CD14-positive monocyte (primary cell): ENCODE results near the gene KSR1. TPM values are rescaled to one million over a fixed set of nuclear protein-coding genes. Genes with fewer than 3 reads are reported as not detected.

Experiments used
- DNase-seq, 3 donors: peaks; one replicate each; pipeline ENCODE4 v3.0.0-alpha.2; 2011 to 2022
- H2AFZ ChIP-seq: 2 replicates; pipeline ENCODE4 v1.6.0; 2012; ENCODE audit warnings: mild to moderate bottlenecking, low read depth, low read length, inconsistent platforms; ENCODE audit not compliant: insufficient read depth, poor library complexity, severe bottlenecking
- H3K27ac ChIP-seq, 2 donors: 1 replicate in 1 of 2; 2 replicates in 1 of 2; pipeline ENCODE4 v1.5.1; 2012 to 2013; ENCODE audit warnings: low read length in 2 of 2, control low read depth in 1 of 2, inconsistent platforms in 1 of 2, low read depth in 1 of 2, mild to moderate bottlenecking in 1 of 2
- H3K27me3 ChIP-seq, 2 donors: one replicate each; pipeline versions ENCODE4 v1.6.0 to v1.6.1; 2011 to 2013; ENCODE audit warnings: low read length in 2 of 2; ENCODE audit not compliant: control insufficient read depth in 2 of 2, insufficient read depth in 2 of 2
- H3K36me3 ChIP-seq, 2 donors: replicated peaks in 1 of 2; 1 replicate in 1 of 2; 2 replicates in 1 of 2; pipeline versions ENCODE4 v1.5.1 to v1.6.1; 2012 to 2013; ENCODE audit warnings: low read length in 2 of 2, control low read depth in 1 of 2, inconsistent platforms in 1 of 2, mild to moderate bottlenecking in 1 of 2; ENCODE audit not compliant: insufficient read depth in 2 of 2, control insufficient read depth in 1 of 2
- H3K4me1 ChIP-seq, 2 donors: 1 replicate in 1 of 2; 2 replicates in 1 of 2; pipeline versions ENCODE4 v1.5.1 to v1.6.1; 2012 to 2013; ENCODE audit warnings: low read length in 2 of 2, control low read depth in 1 of 2, inconsistent platforms in 1 of 2, mild to moderate bottlenecking in 1 of 2, moderate library complexity in 1 of 2; ENCODE audit not compliant: insufficient read depth in 2 of 2, control insufficient read depth in 1 of 2
- H3K4me2 ChIP-seq: replicated peaks from 2 replicates; pipeline ENCODE3; 2012; ENCODE audit warnings: low read length, moderate library complexity, mild to moderate bottlenecking; ENCODE audit not compliant: poor library complexity, severe bottlenecking; ENCODE audit errors: extremely low read depth
- H3K4me3 ChIP-seq, 3 experiments: fragments of 200-600 bp in 1 of 3; sonication (generic) in 1 of 3; replicated peaks in 1 of 3; 1 replicate in 2 of 3; 2 replicates in 1 of 3; pipeline ENCODE4 v1.5.1; 2011 to 2013; ENCODE audit warnings: low read length in 3 of 3, mild to moderate bottlenecking in 3 of 3, control low read depth in 2 of 3, low read depth in 2 of 3, inconsistent platforms in 1 of 3, moderate library complexity in 1 of 3
- H3K79me2 ChIP-seq: 2 replicates; pipeline ENCODE4 v1.6.0; 2012; ENCODE audit warnings: mild to moderate bottlenecking, control low read depth, inconsistent platforms, low read length, moderate library complexity; ENCODE audit not compliant: insufficient read depth
- H3K9ac ChIP-seq: 2 replicates; pipeline ENCODE4 v1.6.0; 2017; ENCODE audit warnings: low read length, mild to moderate bottlenecking; ENCODE audit not compliant: insufficient read depth, poor library complexity, severe bottlenecking
- H3K9me3 ChIP-seq, 2 donors: replicated peaks in 1 of 2; 1 replicate in 1 of 2; 2 replicates in 1 of 2; pipeline versions ENCODE4 v1.5.1 to v1.6.1; 2012 to 2013; ENCODE audit warnings: low read length in 2 of 2, control low read depth in 1 of 2; ENCODE audit not compliant: control insufficient read depth in 1 of 2, insufficient read depth in 1 of 2
- H4K20me1 ChIP-seq: 2 replicates; pipeline ENCODE4 v1.6.0; 2012; ENCODE audit warnings: mild to moderate bottlenecking, low read length, control low read depth, moderate library complexity; ENCODE audit not compliant: insufficient read depth
- H3K27ac Mint-ChIP-seq, 7 donors: one replicate each; pipeline ENCODE4 v1.8.0; 2020; ENCODE audit warnings: mild to moderate bottlenecking in 7 of 7, mixed read lengths in 7 of 7, moderate library complexity in 6 of 7, inconsistent platforms in 2 of 7
- H3K27me3 Mint-ChIP-seq, 3 donors: one replicate each; pipeline ENCODE4 v1.8.0; 2021 to 2022; ENCODE audit warnings: low read depth in 3 of 3, mild to moderate bottlenecking in 3 of 3, mixed read lengths in 3 of 3, moderate library complexity in 3 of 3, inconsistent platforms in 1 of 3
- H3K36me3 Mint-ChIP-seq, 2 donors: one replicate each; pipeline ENCODE4 v1.8.0; 2020; ENCODE audit warnings: mixed read lengths in 2 of 2, inconsistent platforms in 1 of 2, mild to moderate bottlenecking in 1 of 2
- H3K4me1 Mint-ChIP-seq: one replicate; pipeline ENCODE4 v1.8.0; 2020; ENCODE audit warnings: mild to moderate bottlenecking, mixed read lengths
- H3K4me3 Mint-ChIP-seq, 2 donors: one replicate each; pipeline ENCODE4 v1.8.0; 2020; ENCODE audit warnings: mild to moderate bottlenecking in 2 of 2, mixed read lengths in 2 of 2, moderate library complexity in 1 of 2
- H3K9me3 Mint-ChIP-seq, 7 donors: one replicate each; pipeline ENCODE4 v1.8.0; 2020 to 2022; ENCODE audit warnings: mixed read lengths in 7 of 7, mild to moderate bottlenecking in 6 of 7, moderate library complexity in 6 of 7, inconsistent platforms in 2 of 7
- CTCF ChIP-seq: fragments of 200-600 bp; IDR thresholded peaks from one replicate; pipeline ENCODE4 v1.8.0; 2022; ENCODE audit warnings: antibody characterized with exemption, mild to moderate bottlenecking
- WGBS: methylation state at CpG from one replicate; pipeline ENCODE4 v1.1.5; 2013; ENCODE audit warnings: missing lambda C conversion rate; ENCODE audit not compliant: insufficient coverage; 5-methylcytosine and 5-hydroxymethylcytosine counted together
- intact Hi-C, 2 donors: fragments of 100-400 bp; cut with micrococcal nuclease; formaldehyde crosslinking; loops; one replicate each; pipeline versions ENCODE4 v1.15.0 to v1.15.1; 2023
- polyA plus RNA-seq, 3 donors: library from polyadenylated mRNA; depleted of rRNA in 1 of 3; unstranded in 2 of 3; stranded (reverse) in 1 of 3; fragments of 300-500 nt in 2 of 3; fragments of >200 nt in 1 of 3; fragmentation: Illumina TruSeq in 2 of 3; gene quantifications; 1 replicate in 2 of 3; 2 replicates in 1 of 3; pipeline ENCODE4 v1.2.3, GENCODE V29; 2012 to 2021

The KSR1 gene
- polyA plus RNA-seq, 3 donors: 1.2 to 111 (median 4.2) TPM

GRCh38 chr17:27529230-27529796 is 73.1 kb downstream of the KSR1 start:
- no peak overlapping the region for H3K9ac ChIP-seq
- H3K4me3 Mint-ChIP-seq: peak overlapping the region in 1 of 2 donors; percentile 78
- intact Hi-C loops: loop anchor here in 1 of 2 donors (2.0 kb wide), 1 partner anchor 115 kb away; no protein-coding TSS in a partner anchor
- peaks cover 88 to 93% of the 10 kb centered on the region in 2 donors for H3K4me1 ChIP-seq
- peak overlapping the region; percentile 99 to 100 (median 99) for H3K27ac Mint-ChIP-seq
- peaks cover 0 to 2% (median 0%) of the 10 kb centered on the region in 3 donors for H3K27me3 Mint-ChIP-seq
- H3K79me2 ChIP-seq: peaks cover 68% of the 10 kb centered on the region
- DNase-seq: peak; percentile 75 to 90 (median 89)
- no peak overlapping the region for H2AFZ ChIP-seq
- TF ChIP-seq CTCF: no peak
- H3K4me2 ChIP-seq: peak overlapping the region; percentile 67
- H3K27ac ChIP-seq: peak overlapping the region; percentile 74 to 100
- peaks cover 21% of the 10 kb centered on the region for H4K20me1 ChIP-seq
- no peaks in the 10 kb centered on the region for H3K9me3 ChIP-seq
- H3K9me3 Mint-ChIP-seq: no peaks in the 10 kb centered on the region
- H3K36me3 Mint-ChIP-seq: peaks cover 0 to 3% of the 10 kb centered on the region in 2 donors
- peaks cover 95% of the 10 kb centered on the region for H3K4me1 Mint-ChIP-seq
- peak overlapping the region in 1 of 3 experiments; percentile 61 for H3K4me3 ChIP-seq
- H3K27me3 ChIP-seq: no peaks in the 10 kb centered on the region
- 25% methylated on average over 4 of the region's 7 CpGs for WGBS
- no peaks in the 10 kb centered on the region for H3K36me3 ChIP-seq

GRCh38 chr17:27530764-27531391 is 74.6 kb downstream of the KSR1 start:
- peak overlapping the region; percentile 98 to 100 for H3K27ac ChIP-seq
- 0% methylated on average over 2 of the region's 12 CpGs for WGBS
- peak overlapping the region; percentile 74 for H3K4me2 ChIP-seq

More at GRCh38 chr17:27530764-27531391, 74.6 kb downstream of the KSR1 start:
- H3K79me2 ChIP-seq: peaks cover 68% of the 10 kb centered on the region
- TF ChIP-seq CTCF: no peak
- DNase-seq: peak; percentile 84 to 90 (median 89)
- H3K4me3 ChIP-seq: peak overlapping the region in 1 of 3 experiments; percentile 61
- no peaks in the 10 kb centered on the region for H3K9me3 ChIP-seq
- no peak overlapping the region for H2AFZ ChIP-seq
- H3K4me1 Mint-ChIP-seq: peaks cover 94% of the 10 kb centered on the region
- H3K27me3 ChIP-seq: no peaks in the 10 kb centered on the region
- peaks cover 82 to 87% of the 10 kb centered on the region in 2 donors for H3K4me1 ChIP-seq
- peaks cover 2 to 5% of the 10 kb centered on the region in 2 donors for H3K36me3 Mint-ChIP-seq
- no peaks in the 10 kb centered on the region for H3K36me3 ChIP-seq
- peak overlapping the region; percentile 82 for H3K9ac ChIP-seq
- H4K20me1 ChIP-seq: peaks cover 21% of the 10 kb centered on the region
- H3K27ac Mint-ChIP-seq: peak overlapping the region; percentile 99 to 100 (median 99)
- intact Hi-C loops: loop anchor here (2.0 to 5.0 kb wide), 4 partner anchors 39 to 74 kb away; partner anchors contain the start of gene KSR1 (in 2 of the 2)
- H3K9me3 Mint-ChIP-seq: no peaks in the 10 kb centered on the region
- peak overlapping the region; percentile 51 to 84 for H3K4me3 Mint-ChIP-seq
- peaks cover 0 to 2% (median 0%) of the 10 kb centered on the region in 3 donors for H3K27me3 Mint-ChIP-seq
